Ectodermal cell (in vitro differentiated cells): Measurements from ENCODE around the gene CDC14A.

Experiments
- H3K27ac ChIP-seq: 2 replicates; pipeline ENCODE4 v1.7.0; 2013; ENCODE audit warnings: mild to moderate bottlenecking, low read depth, low read length; ENCODE audit not compliant: insufficient read depth, poor library complexity, severe bottlenecking
- H3K27me3 ChIP-seq: 2 replicates; pipeline ENCODE4 v1.7.0; 2013; ENCODE audit warnings: mild to moderate bottlenecking, low read length; ENCODE audit not compliant: insufficient read depth, control insufficient read depth, poor library complexity, severe bottlenecking
- H3K36me3 ChIP-seq: one replicate; pipeline ENCODE4 v1.7.0; 2013; ENCODE audit warnings: low read length; ENCODE audit not compliant: control insufficient read depth, insufficient read depth
- H3K4me1 ChIP-seq: one replicate; pipeline ENCODE4 v1.7.0; 2013; ENCODE audit warnings: low read length; ENCODE audit not compliant: control insufficient read depth, insufficient read depth
- H3K4me3 ChIP-seq: 2 replicates; pipeline ENCODE4 v1.7.0; 2013; ENCODE audit warnings: low read depth, low read length, control low read depth; ENCODE audit not compliant: insufficient read depth
- H3K9me3 ChIP-seq: 2 replicates; pipeline ENCODE4 v1.7.0; 2013; ENCODE audit warnings: mild to moderate bottlenecking, low read length, moderate library complexity; ENCODE audit not compliant: control insufficient read depth
- WGBS, 2 experiments: methylation state at CpG; one replicate each; pipeline ENCODE4 v1.1.7; 2013; ENCODE audit warnings: missing lambda C conversion rate in 2 of 2; 5-methylcytosine and 5-hydroxymethylcytosine counted together

The CDC14A gene

GRCh38 chr1:100479620-100480338 lies 127.5 kb downstream of the CDC14A start:
- Histone ChIP-seq H3K36me3 (peaks cover 3% of the 10 kb centered on the region), H3K4me1 (no peaks in the 10 kb centered on the region), H3K27me3 (no peaks in the 10 kb centered on the region), H3K9me3 (no peaks in the 10 kb centered on the region), H3K4me3 (no peak overlapping the region), H3K27ac (no peak overlapping the region)
- WGBS, 2 experiments, result 86 to 100% methylated on average over 1 of the region's 1 CpG

- H3K27me3 ChIP-seq, result no peaks in the 10 kb centered on the region
- 93% methylated on average over 2 of the region's 2 CpGs for WGBS, 2 experiments
- H3K36me3 ChIP-seq, result peaks cover 3% of the 10 kb centered on the region
- no peak overlapping the region for H3K27ac ChIP-seq
- H3K9me3 ChIP-seq, result no peaks in the 10 kb centered on the region
- no peak overlapping the region for H3K4me3 ChIP-seq
- H3K4me1 ChIP-seq, result no peaks in the 10 kb centered on the region
Observed at GRCh38 chr1:100481303-100481702, 129.0 kb downstream of the CDC14A start.

- H3K9me3 ChIP-seq, result no peaks in the 10 kb centered on the region
- no peaks in the 10 kb centered on the region for H3K27me3 ChIP-seq
- H3K36me3 ChIP-seq, result peaks cover 3% of the 10 kb centered on the region
- H3K27ac ChIP-seq, result no peak overlapping the region
- no peaks in the 10 kb centered on the region for H3K4me1 ChIP-seq
- no peak overlapping the region for H3K4me3 ChIP-seq
Observed at GRCh38 chr1:100482167-100482566, 129.9 kb downstream of the CDC14A start.

- WGBS, 2 experiments, result 88 to 96% methylated on average over 2 to 4 of the region's 5 CpGs
- H3K9me3 ChIP-seq, result no peaks in the 10 kb centered on the region
- H3K4me3 ChIP-seq, result no peak overlapping the region
- no peaks in the 10 kb centered on the region for H3K4me1 ChIP-seq
- H3K36me3 ChIP-seq, result peaks cover 3% of the 10 kb centered on the region
- H3K27ac ChIP-seq, result no peak overlapping the region
- no peaks in the 10 kb centered on the region for H3K27me3 ChIP-seq
Observed at GRCh38 chr1:100482748-100483147, 130.4 kb downstream of the CDC14A start.

- Histone ChIP-seq H3K36me3 (peaks cover 3% of the 10 kb centered on the region), H3K4me1 (no peaks in the 10 kb centered on the region), H3K4me3 (no peak overlapping the region), H3K27ac (no peak overlapping the region), H3K9me3 (no peaks in the 10 kb centered on the region), H3K27me3 (no peaks in the 10 kb centered on the region)
- 91 to 93% methylated on average over 3 of the region's 3 CpGs for WGBS, 2 experiments
Observed at GRCh38 chr1:100483230-100483629, 130.9 kb downstream of the CDC14A start.

- no peak overlapping the region for H3K27ac ChIP-seq
- no peaks in the 10 kb centered on the region for H3K27me3 ChIP-seq
- no peaks in the 10 kb centered on the region for H3K4me1 ChIP-seq
- WGBS, 2 experiments, result 88 to 93% methylated on average over 1 to 2 of the region's 2 CpGs
- no peak overlapping the region for H3K4me3 ChIP-seq
- peaks cover 3% of the 10 kb centered on the region for H3K36me3 ChIP-seq
- no peaks in the 10 kb centered on the region for H3K9me3 ChIP-seq
Observed at GRCh38 chr1:100485855-100486258, 133.6 kb downstream of the CDC14A start.

GRCh38 chr1:100494393-100495084 lies 142.2 kb downstream of the CDC14A start:
- Histone ChIP-seq H3K4me3 (no peak overlapping the region), H3K27me3 (no peaks in the 10 kb centered on the region), H3K27ac (no peak overlapping the region), H3K9me3 (no peaks in the 10 kb centered on the region), H3K36me3 (peaks cover 11% of the 10 kb centered on the region), H3K4me1 (no peaks in the 10 kb centered on the region)
- WGBS, 2 experiments, result 80 to 91% methylated on average over 4 of the region's 4 CpGs

- H3K27ac ChIP-seq, result no peak overlapping the region
- H3K4me1 ChIP-seq, result no peaks in the 10 kb centered on the region
- H3K9me3 ChIP-seq, result no peaks in the 10 kb centered on the region
- 94 to 98% methylated on average over 2 of the region's 2 CpGs for WGBS, 2 experiments
- peaks cover 17% of the 10 kb centered on the region for H3K36me3 ChIP-seq
- no peaks in the 10 kb centered on the region for H3K27me3 ChIP-seq
- H3K4me3 ChIP-seq, result no peak overlapping the region
Observed at GRCh38 chr1:100496896-100497295, 144.6 kb downstream of the CDC14A start.

GRCh38 chr1:100497796-100498195 lies 145.5 kb downstream of the CDC14A start:
- no peaks in the 10 kb centered on the region for H3K27me3 ChIP-seq
- H3K36me3 ChIP-seq, result peaks cover 17% of the 10 kb centered on the region
- no peak overlapping the region for H3K27ac ChIP-seq
- H3K9me3 ChIP-seq, result no peaks in the 10 kb centered on the region
- no peaks in the 10 kb centered on the region for H3K4me1 ChIP-seq
- H3K4me3 ChIP-seq, result no peak overlapping the region
- WGBS, 2 experiments, result 91 to 97% methylated on average over 4 of the region's 4 CpGs

GRCh38 chr1:100499194-100499811 lies 147.0 kb downstream of the CDC14A start:
- Histone ChIP-seq H3K4me3 (no peak overlapping the region), H3K4me1 (no peaks in the 10 kb centered on the region), H3K27me3 (no peaks in the 10 kb centered on the region), H3K36me3 (peaks cover 17% of the 10 kb centered on the region), H3K9me3 (no peaks in the 10 kb centered on the region), H3K27ac (no peak overlapping the region)
- 95 to 96% methylated on average over 11 of the region's 11 CpGs for WGBS, 2 experiments
